Mammary epithelial cell (primary cell): ENCODE results near the gene RSPO3.

ENCODE experiments used
- EZH2 ChIP-seq: IDR thresholded peaks from 2 replicates; pipeline ENCODE4 v1.6.1; 2012; ENCODE audit warnings: low read length, inconsistent platforms, borderline replicate concordance
- TF ChIP-seq, protein P1 (sequence below), 2 donors: IDR thresholded peaks in 1 of 2; conservative IDR thresholded peaks in 1 of 2; 2 replicates each; pipeline ENCODE4 v1.5.1; 2011 to 2012; ENCODE audit warnings: inconsistent platforms in 2 of 2, low read length in 2 of 2, mild to moderate bottlenecking in 2 of 2, control low read depth in 1 of 2, low read depth in 1 of 2; ENCODE audit not compliant: insufficient read depth in 1 of 2; ENCODE audit errors: extremely low read depth in 1 of 2

DNA sequence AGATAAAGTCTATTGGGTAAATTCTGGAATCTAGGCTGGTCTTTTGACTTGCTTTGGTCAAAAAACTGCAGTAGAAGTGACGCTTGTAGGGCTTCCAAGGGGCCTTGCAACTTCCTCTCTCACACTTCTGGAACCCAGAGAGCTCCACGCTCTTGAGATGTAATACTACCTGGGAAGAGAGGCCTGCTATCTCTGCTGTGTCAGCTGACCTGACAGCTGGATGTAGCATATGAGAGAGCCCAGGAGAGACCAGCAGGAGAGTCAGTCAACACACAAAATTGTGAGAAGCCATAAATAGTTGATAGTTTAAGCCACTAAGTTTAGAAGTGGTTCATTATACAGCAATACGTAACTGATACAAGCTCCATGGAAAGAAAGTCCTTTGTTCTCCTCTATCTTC, 7.8 kb upstream of the RSPO3 start:
- TF ChIP-seq, protein P1, sequence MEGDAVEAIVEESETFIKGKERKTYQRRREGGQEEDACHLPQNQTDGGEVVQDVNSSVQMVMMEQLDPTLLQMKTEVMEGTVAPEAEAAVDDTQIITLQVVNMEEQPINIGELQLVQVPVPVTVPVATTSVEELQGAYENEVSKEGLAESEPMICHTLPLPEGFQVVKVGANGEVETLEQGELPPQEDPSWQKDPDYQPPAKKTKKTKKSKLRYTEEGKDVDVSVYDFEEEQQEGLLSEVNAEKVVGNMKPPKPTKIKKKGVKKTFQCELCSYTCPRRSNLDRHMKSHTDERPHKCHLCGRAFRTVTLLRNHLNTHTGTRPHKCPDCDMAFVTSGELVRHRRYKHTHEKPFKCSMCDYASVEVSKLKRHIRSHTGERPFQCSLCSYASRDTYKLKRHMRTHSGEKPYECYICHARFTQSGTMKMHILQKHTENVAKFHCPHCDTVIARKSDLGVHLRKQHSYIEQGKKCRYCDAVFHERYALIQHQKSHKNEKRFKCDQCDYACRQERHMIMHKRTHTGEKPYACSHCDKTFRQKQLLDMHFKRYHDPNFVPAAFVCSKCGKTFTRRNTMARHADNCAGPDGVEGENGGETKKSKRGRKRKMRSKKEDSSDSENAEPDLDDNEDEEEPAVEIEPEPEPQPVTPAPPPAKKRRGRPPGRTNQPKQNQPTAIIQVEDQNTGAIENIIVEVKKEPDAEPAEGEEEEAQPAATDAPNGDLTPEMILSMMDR (conservative IDR thresholded peaks at IDR 0.05 in 1 of 2, IDR thresholded peaks at IDR 0.05 in 1 of 2; ENCODE audit: extremely low read depth in 1 of 2, insufficient read depth in 1 of 2, low read depth in 1 of 2, low read length in 2 of 2) = no peak
- no peak for TF ChIP-seq EZH2
